ENCODE data around the gene NUDT17. TPM values are rescaled to one million over a fixed set of nuclear protein-coding genes. Genes with fewer than 3 reads are reported as not detected.

NUDT17 gene
- total RNA-seq, 1 donor from 2014 or later: 3.3 TPM

GRCh38 chr1:145887631-145888030 lies 42.2 kb downstream of the NUDT17 start:
- no peak overlapping the region for H2AFZ ChIP-seq (ENCODE audit: low read depth, low read length)
- DNase-seq (ENCODE audit: low read depth): no peak
- H3K4me3 ChIP-seq (ENCODE audit: insufficient read depth, low read depth, low read length): no peak overlapping the region
- no peak overlapping the region for H3K9ac ChIP-seq (ENCODE audit: low read length)
- H3K36me3 Mint-ChIP-seq (ENCODE audit: low read depth, unreplicated experiment): peaks cover 5% of the 10 kb centered on the region
- no peak overlapping the region for H3K27ac Mint-ChIP-seq (ENCODE audit: unreplicated experiment)
- peaks cover 27% of the 10 kb centered on the region for H3K4me1 ChIP-seq (ENCODE audit: insufficient read depth, low read length)
- no peaks in the 10 kb centered on the region for H3K36me3 ChIP-seq (ENCODE audit: insufficient read depth, low read length)
- peaks cover 17% of the 10 kb centered on the region for H3K27me3 Mint-ChIP-seq (ENCODE audit: low read depth, unreplicated experiment)
- no peak for FAIRE-seq
- no peaks in the 10 kb centered on the region for H3K9me3 ChIP-seq (ENCODE audit: insufficient read depth, low read depth, low read length)
- H3K9me3 Mint-ChIP-seq (ENCODE audit: unreplicated experiment): no peaks in the 10 kb centered on the region
- H3K27me3 ChIP-seq (ENCODE audit: insufficient read depth, low read length): no peaks in the 10 kb centered on the region
- H3K27ac ChIP-seq (ENCODE audit: low read depth, low read length): no peak overlapping the region
- no peaks in the 10 kb centered on the region for H4K20me1 ChIP-seq (ENCODE audit: insufficient read depth, low read length)
- H3K4me3 Mint-ChIP-seq (ENCODE audit: unreplicated experiment): peak overlapping the region; percentile 15
- peaks cover 25% of the 10 kb centered on the region for H3K4me1 Mint-ChIP-seq (ENCODE audit: low read depth, unreplicated experiment)
- H3K4me2 ChIP-seq (ENCODE audit: low read length): no peak overlapping the region
- no peaks in the 10 kb centered on the region for H3K79me2 ChIP-seq (ENCODE audit: insufficient read depth, low read length)
- TF ChIP-seq CTCF (IDR thresholded peaks at IDR 0.05; ENCODE audit: insufficient read depth, low read depth, low read length): no peak
- TF ChIP-seq EZH2 (IDR thresholded peaks at IDR 0.05; ENCODE audit: insufficient read depth, low read length): no peak

GRCh38 chr1:145889722-145890121 lies 44.3 kb downstream of the NUDT17 start:
- Mint-ChIP-seq H3K27me3 (ENCODE audit: low read depth, unreplicated experiment) (peaks cover 7% of the 10 kb centered on the region), H3K9me3 (ENCODE audit: unreplicated experiment) (no peaks in the 10 kb centered on the region), H3K4me3 (ENCODE audit: unreplicated experiment) (no peak overlapping the region), H3K36me3 (ENCODE audit: low read depth, unreplicated experiment) (peaks cover 5% of the 10 kb centered on the region), H3K27ac (ENCODE audit: unreplicated experiment) (no peak overlapping the region), H3K4me1 (ENCODE audit: low read depth, unreplicated experiment) (peaks cover 24% of the 10 kb centered on the region)
- FAIRE-seq (no peak), DNase-seq (ENCODE audit: low read depth) (no peak)
- Histone ChIP-seq H3K36me3 (ENCODE audit: insufficient read depth, low read length) (no peaks in the 10 kb centered on the region), H3K4me3 (ENCODE audit: insufficient read depth, low read depth, low read length) (no peak overlapping the region), H3K9ac (ENCODE audit: low read length) (no peak overlapping the region), H2AFZ (ENCODE audit: low read depth, low read length) (no peak overlapping the region), H3K27ac (ENCODE audit: low read depth, low read length) (no peak overlapping the region), H3K27me3 (ENCODE audit: insufficient read depth, low read length) (no peaks in the 10 kb centered on the region), H4K20me1 (ENCODE audit: insufficient read depth, low read length) (no peaks in the 10 kb centered on the region), H3K9me3 (ENCODE audit: insufficient read depth, low read depth, low read length) (no peaks in the 10 kb centered on the region), H3K4me1 (ENCODE audit: insufficient read depth, low read length) (peaks cover 28% of the 10 kb centered on the region), H3K4me2 (ENCODE audit: low read length) (no peak overlapping the region), H3K79me2 (ENCODE audit: insufficient read depth, low read length) (no peaks in the 10 kb centered on the region)
- TF ChIP-seq EZH2 (IDR thresholded peaks at IDR 0.05; ENCODE audit: insufficient read depth, low read length) (no peak), CTCF (IDR thresholded peaks at IDR 0.05; ENCODE audit: insufficient read depth, low read depth, low read length) (no peak)

- FAIRE-seq: no peak
- no peak for TF ChIP-seq CTCF (IDR thresholded peaks at IDR 0.05; ENCODE audit: insufficient read depth, low read depth, low read length)
- no peak for TF ChIP-seq EZH2 (IDR thresholded peaks at IDR 0.05; ENCODE audit: insufficient read depth, low read length)
Measured at GRCh38 chr1:145891143-145891542, 45.7 kb downstream of the NUDT17 start.

More at GRCh38 chr1:145891143-145891542, 45.7 kb downstream of the NUDT17 start:
- Histone ChIP-seq H3K79me2 (ENCODE audit: insufficient read depth, low read length) (no peaks in the 10 kb centered on the region), H3K4me2 (ENCODE audit: low read length) (peak overlapping the region; percentile 66), H3K27ac (ENCODE audit: low read depth, low read length) (peak overlapping the region; percentile 86), H3K9me3 (ENCODE audit: insufficient read depth, low read depth, low read length) (no peaks in the 10 kb centered on the region), H3K36me3 (ENCODE audit: insufficient read depth, low read length) (no peaks in the 10 kb centered on the region), H2AFZ (ENCODE audit: low read depth, low read length) (no peak overlapping the region), H3K9ac (ENCODE audit: low read length) (peak overlapping the region; percentile 42), H4K20me1 (ENCODE audit: insufficient read depth, low read length) (no peaks in the 10 kb centered on the region), H3K4me3 (ENCODE audit: insufficient read depth, low read depth, low read length) (no peak overlapping the region), H3K27me3 (ENCODE audit: insufficient read depth, low read length) (no peaks in the 10 kb centered on the region), H3K4me1 (ENCODE audit: insufficient read depth, low read length) (peaks cover 26% of the 10 kb centered on the region)
- H3K27ac Mint-ChIP-seq (ENCODE audit: unreplicated experiment): peak overlapping the region; percentile 53
- peaks cover 5% of the 10 kb centered on the region for H3K36me3 Mint-ChIP-seq (ENCODE audit: low read depth, unreplicated experiment)
- peak; percentile 61 for DNase-seq (ENCODE audit: low read depth)
- no peaks in the 10 kb centered on the region for H3K9me3 Mint-ChIP-seq (ENCODE audit: unreplicated experiment)
- H3K4me1 Mint-ChIP-seq (ENCODE audit: low read depth, unreplicated experiment): peaks cover 17% of the 10 kb centered on the region
- peaks cover 5% of the 10 kb centered on the region for H3K27me3 Mint-ChIP-seq (ENCODE audit: low read depth, unreplicated experiment)
- no peak overlapping the region for H3K4me3 Mint-ChIP-seq (ENCODE audit: unreplicated experiment)

All from astrocyte (in vitro differentiated cells and primary cell).